ENCODE data around the gene DZIP1L.

The DZIP1L gene

GRCh38 chr3:138066383-138066782 lies 49.0 kb downstream of the DZIP1L start:
- FAIRE-seq = no peak

GRCh38 chr3:138065949-138066348 lies 49.5 kb downstream of the DZIP1L start:
- no peak for FAIRE-seq

GRCh38 chr3:138063416-138063815 lies 52.0 kb downstream of the DZIP1L start:
- FAIRE-seq = no peak

- no peak for FAIRE-seq
Observed at GRCh38 chr3:138062626-138063025, 52.8 kb downstream of the DZIP1L start.

GRCh38 chr3:138062037-138062436 lies 53.4 kb downstream of the DZIP1L start:
- FAIRE-seq = no peak

- no peak for FAIRE-seq
Observed at GRCh38 chr3:138060792-138061191, 54.6 kb downstream of the DZIP1L start.

GRCh38 chr3:138059261-138059660 lies 56.1 kb downstream of the DZIP1L start:
- FAIRE-seq = no peak

GRCh38 chr3:138057384-138057783 lies 58.0 kb downstream of the DZIP1L start:
- no peak for FAIRE-seq

GRCh38 chr3:138054057-138054456 lies 61.4 kb downstream of the DZIP1L start:
- FAIRE-seq = no peak

- FAIRE-seq = no peak
Observed at GRCh38 chr3:138051947-138052802, 63.2 kb downstream of the DZIP1L start.

- FAIRE-seq = no peak
Observed at GRCh38 chr3:138049157-138049919, 66.1 kb downstream of the DZIP1L start.

- FAIRE-seq = no peak
Observed at GRCh38 chr3:138047596-138048158, 67.7 kb downstream of the DZIP1L start.

- FAIRE-seq = no peak
Observed at GRCh38 chr3:138046955-138047354, 68.5 kb downstream of the DZIP1L start.

GRCh38 chr3:138046085-138046484 lies 69.3 kb downstream of the DZIP1L start:
- no peak for FAIRE-seq

- no peak for FAIRE-seq
Observed at GRCh38 chr3:138043266-138044029, 72.0 kb downstream of the DZIP1L start.

GRCh38 chr3:138042043-138042442 lies 73.4 kb downstream of the DZIP1L start:
- no peak for FAIRE-seq

- no peak for FAIRE-seq
Observed at GRCh38 chr3:138038725-138039462, 76.5 kb downstream of the DZIP1L start.

- no peak for FAIRE-seq
Observed at GRCh38 chr3:138036572-138036971, 78.8 kb downstream of the DZIP1L start.

GRCh38 chr3:138034918-138035317 lies 80.5 kb downstream of the DZIP1L start:
- FAIRE-seq = no peak

- no peak for FAIRE-seq
Observed at GRCh38 chr3:138033202-138033691, 82.2 kb downstream of the DZIP1L start.

GRCh38 chr3:138032567-138032966 lies 82.8 kb downstream of the DZIP1L start:
- FAIRE-seq = no peak

GRCh38 chr3:138031536-138031935 lies 83.9 kb downstream of the DZIP1L start:
- no peak for FAIRE-seq

All from A204.1 (cell line).